NB4 (cell line): Measurements from ENCODE around the gene KCNG3.

ENCODE experiments used
- CTCF ChIP-seq: IDR thresholded peaks from one replicate; pipeline ENCODE4 v1.5.1; 2012; ENCODE audit warnings: low read depth, low read length
- MYC ChIP-seq: IDR thresholded peaks from 2 replicates; pipeline ENCODE4 v1.6.1; 2011; ENCODE audit warnings: low read depth, low read length
- POLR2A ChIP-seq: IDR thresholded peaks from 2 replicates; pipeline ENCODE4 v1.6.1; 2011; ENCODE audit warnings: mild to moderate bottlenecking; ENCODE audit not compliant: insufficient read length; ENCODE audit errors: extremely low read depth
- TF ChIP-seq, protein P1 (sequence below): IDR thresholded peaks from 2 replicates; pipeline ENCODE4 v1.6.1; 2011; ENCODE audit warnings: low read depth, low read length

- TF ChIP-seq POLR2A (no peak), CTCF (no peak), MYC (no peak)
- TF ChIP-seq, protein P1, sequence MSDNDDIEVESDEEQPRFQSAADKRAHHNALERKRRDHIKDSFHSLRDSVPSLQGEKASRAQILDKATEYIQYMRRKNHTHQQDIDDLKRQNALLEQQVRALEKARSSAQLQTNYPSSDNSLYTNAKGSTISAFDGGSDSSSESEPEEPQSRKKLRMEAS: no peak
Observed at GRCh38 chr2:42464631-42465030, 29.2 kb downstream of the KCNG3 start.
